ENCODE results near the gene DCXR.

DNA sequence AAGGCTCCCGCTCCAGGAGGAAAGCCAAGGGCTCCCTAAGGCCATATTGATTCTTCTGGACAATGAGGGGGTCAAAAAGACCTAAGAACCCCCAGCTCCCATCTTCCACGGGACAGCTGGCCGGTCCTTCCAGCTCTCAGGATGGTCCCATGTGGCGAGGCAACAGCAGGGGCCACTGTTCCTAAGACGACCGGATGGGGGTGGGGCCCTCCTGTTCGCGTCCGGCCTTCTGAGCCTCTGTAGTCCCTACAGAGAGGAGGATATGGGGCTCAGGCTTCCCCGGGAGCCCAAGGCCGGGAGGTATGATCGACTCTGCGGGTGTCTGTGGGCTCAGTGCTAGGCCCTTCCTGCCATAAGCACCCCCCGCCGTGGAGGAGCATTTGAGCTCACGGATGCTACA is 6.0 kb upstream of the DCXR start:
- TF ChIP-seq CTCF (IDR thresholded peaks at IDR 0.05) = no peak
- no peak for TF ChIP-seq POLR2A (IDR thresholded peaks at IDR 0.05)
